SU-DHL-6 (cell line): ENCODE measurements around the gene COL6A2.

Experiments
- H2AFZ ChIP-seq: fragments of 200-600 bp; sonication (generic); 2 replicates; pipeline ENCODE4 v1.6.1; 2014; ENCODE audit warnings: low read depth, mild to moderate bottlenecking, moderate library complexity, mixed read lengths, antibody characterized with exemption, low read length; ENCODE audit not compliant: severe bottlenecking
- H3F3A ChIP-seq: fragments of 200-600 bp; shearing (Covaris generic); 2 replicates; pipeline ENCODE4 v1.6.0; 2016; ENCODE audit warnings: antibody characterized with exemption, mild to moderate bottlenecking; ENCODE audit not compliant: insufficient read depth
- H3K27ac ChIP-seq: fragments of 200-600 bp; sonication (generic); 2 replicates; pipeline ENCODE4 v1.5.1; 2016; ENCODE audit warnings: low read depth, mild to moderate bottlenecking, low read length, moderate library complexity, mixed read lengths
- H3K27me3 ChIP-seq: fragments of 200-600 bp; sonication (generic), shearing (Covaris generic); 2 replicates; pipeline ENCODE4 v1.6.0; 2014; ENCODE audit warnings: mild to moderate bottlenecking, low read length
- H3K36me3 ChIP-seq: fragments of 200-600 bp; sonication (generic); 2 replicates; pipeline ENCODE4 v1.6.1; 2014; ENCODE audit warnings: mild to moderate bottlenecking, low read length, mixed read lengths
- H3K4me2 ChIP-seq: fragments of 300-600, 200-600 bp; shearing (Covaris generic), sonication (generic); 2 replicates; pipeline ENCODE4 v1.6.0; 2014; ENCODE audit warnings: low read length, low read depth, mild to moderate bottlenecking; ENCODE audit not compliant: poor library complexity, severe bottlenecking
- H3K4me3 ChIP-seq: fragments of 200-600 bp; sonication (generic); 2 replicates; pipeline ENCODE4 v1.5.1; 2014; ENCODE audit warnings: antibody characterized with exemption, low read length, mild to moderate bottlenecking, mixed read lengths; ENCODE audit not compliant: insufficient read depth, poor library complexity, severe bottlenecking
- H3K79me2 ChIP-seq: fragments of 200-600 bp; sonication (generic); 2 replicates; pipeline ENCODE4 v1.6.1; 2014; ENCODE audit warnings: mild to moderate bottlenecking, low read length, moderate library complexity; ENCODE audit not compliant: insufficient read depth
- H3K9ac ChIP-seq: fragments of 200-600 bp; sonication (generic); 2 replicates; pipeline ENCODE4 v1.7.0; 2014; ENCODE audit warnings: mild to moderate bottlenecking, low read length
- H3K9me2 ChIP-seq: fragments of 200-600 bp; sonication (generic); replicated peaks from 2 replicates; pipeline ENCODE4 v1.6.1; 2014; ENCODE audit warnings: low read length; ENCODE audit not compliant: insufficient read depth
- H3K9me3 ChIP-seq: fragments of 200-600 bp; sonication (generic); 2 replicates; pipeline ENCODE4 v1.6.1; 2014; ENCODE audit warnings: low read length, mixed read lengths; ENCODE audit not compliant: insufficient read depth
- H4K20me1 ChIP-seq: fragments of 200-600 bp; sonication (generic); 2 replicates; pipeline ENCODE4 v1.6.1; 2014; ENCODE audit warnings: low read depth, mild to moderate bottlenecking, antibody characterized with exemption, low read length, moderate library complexity, mixed read lengths
- CTCF ChIP-seq: fragments of 200-600 bp; sonication (generic); IDR thresholded peaks from one replicate; pipeline ENCODE4 v1.5.1; 2017; ENCODE audit warnings: antibody characterized with exemption, mild to moderate bottlenecking, low read length, moderate library complexity; ENCODE audit not compliant: insufficient read depth, poor library complexity, severe bottlenecking
- EZH2phosphoT487 ChIP-seq: fragments of 200-600 bp; sonication (generic), shearing (Covaris generic); conservative IDR thresholded peaks from 2 replicates; pipeline ENCODE4 v1.6.1; 2018; ENCODE audit warnings: mild to moderate bottlenecking, antibody characterized with exemption, low read length, moderate library complexity, mixed read lengths

COL6A2 gene

DNA sequence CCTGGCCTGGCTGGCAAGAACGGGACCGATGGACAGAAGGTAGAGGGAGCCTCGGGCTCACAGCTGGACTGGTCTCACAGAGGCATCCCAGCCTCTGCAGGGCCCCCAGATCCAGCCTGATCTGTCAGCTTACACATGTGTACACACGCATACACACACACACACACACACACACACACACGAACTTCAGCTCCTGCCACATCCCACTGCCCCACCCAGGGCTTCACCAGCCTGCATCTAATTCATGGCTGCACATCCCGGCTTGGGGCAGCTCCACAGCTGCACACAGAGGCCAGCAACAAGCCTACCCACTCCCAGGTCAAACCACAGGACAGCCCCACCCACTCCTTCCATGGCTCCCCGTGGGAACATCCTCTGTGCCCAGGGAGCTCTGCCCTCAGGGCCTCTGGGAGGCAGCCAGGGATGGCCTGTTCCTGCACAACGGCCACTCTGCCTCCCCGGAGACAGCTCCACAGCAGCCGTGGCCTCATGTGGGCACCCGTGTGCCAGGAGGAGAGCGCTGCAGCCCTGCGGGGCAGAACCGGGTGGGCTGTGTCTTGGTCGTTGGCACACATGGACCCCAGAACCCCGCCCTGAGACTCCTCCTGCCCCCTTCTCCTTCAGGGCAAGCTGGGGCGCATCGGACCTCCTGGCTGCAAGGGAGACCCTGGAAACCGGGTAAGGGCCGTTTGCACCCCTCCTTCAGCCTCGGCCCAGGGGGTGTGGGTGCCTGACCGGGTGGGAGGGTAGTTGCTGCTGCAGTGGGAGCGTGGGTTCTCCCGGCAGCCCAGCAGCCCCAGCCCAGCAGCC, 19.1 kb downstream of the COL6A2 start:
- H3K27me3 ChIP-seq = no peaks in the 10 kb centered on the region
- no peaks in the 10 kb centered on the region for H3K36me3 ChIP-seq
- H4K20me1 ChIP-seq = no peaks in the 10 kb centered on the region
- no peak overlapping the region for H3K4me2 ChIP-seq
- no peak for TF ChIP-seq EZH2phosphoT487
- TF ChIP-seq CTCF = no peak
- no peaks in the 10 kb centered on the region for H3F3A ChIP-seq
- H3K4me3 ChIP-seq = no peak overlapping the region
- no peaks in the 10 kb centered on the region for H3K9me2 ChIP-seq
- H3K79me2 ChIP-seq = no peaks in the 10 kb centered on the region
- no peak overlapping the region for H2AFZ ChIP-seq
- H3K27ac ChIP-seq = no peak overlapping the region
- no peak overlapping the region for H3K9ac ChIP-seq
- no peaks in the 10 kb centered on the region for H3K9me3 ChIP-seq

GRCh38 chr21:46117586-46118315, 19.8 kb downstream of the COL6A2 start:
- Histone ChIP-seq H3K9me3 (no peaks in the 10 kb centered on the region), H3K9me2 (no peaks in the 10 kb centered on the region), H3K27me3 (no peaks in the 10 kb centered on the region), H3K4me3 (no peak overlapping the region), H3K79me2 (no peaks in the 10 kb centered on the region), H3F3A (no peaks in the 10 kb centered on the region), H3K36me3 (no peaks in the 10 kb centered on the region), H3K27ac (no peak overlapping the region), H2AFZ (no peak overlapping the region), H3K9ac (no peak overlapping the region), H4K20me1 (no peaks in the 10 kb centered on the region), H3K4me2 (no peak overlapping the region)
- no peak for TF ChIP-seq CTCF
- no peak for TF ChIP-seq EZH2phosphoT487

GRCh38 chr21:46118316-46119143, 20.6 kb downstream of the COL6A2 start:
- Histone ChIP-seq H3K79me2 (no peaks in the 10 kb centered on the region), H2AFZ (no peak overlapping the region), H3K27ac (no peak overlapping the region), H3K9me2 (no peaks in the 10 kb centered on the region), H3K36me3 (no peaks in the 10 kb centered on the region), H3F3A (no peaks in the 10 kb centered on the region), H4K20me1 (no peaks in the 10 kb centered on the region), H3K4me2 (no peak overlapping the region), H3K9me3 (no peaks in the 10 kb centered on the region), H3K9ac (no peak overlapping the region), H3K4me3 (no peak overlapping the region), H3K27me3 (no peaks in the 10 kb centered on the region)
- TF ChIP-seq EZH2phosphoT487 (no peak), CTCF (no peak)
